CD4-positive, alpha-beta T cell treated with Interleukin-21 for 1 hour (primary cell): ENCODE measurements around the gene EML4.
"Not testable (repeated sequence)": the region's sequence is repeated elsewhere in the genome, so short reads cannot be mapped to it uniquely, and the experiment has no call there.

Experiments used
- DNase-seq: peaks from one replicate; pipeline ENCODE4 v3.0.0-alpha.2; 2020

The EML4 gene

GRCh38 chr2:42173467-42173866 lies 4.3 kb downstream of the EML4 start:
- DNase-seq: not testable (repeated sequence)

GRCh38 chr2:42176992-42177738 lies 8.0 kb downstream of the EML4 start:
- no peak for DNase-seq

GRCh38 chr2:42178335-42178734 lies 9.2 kb downstream of the EML4 start:
- no peak for DNase-seq

DNA sequence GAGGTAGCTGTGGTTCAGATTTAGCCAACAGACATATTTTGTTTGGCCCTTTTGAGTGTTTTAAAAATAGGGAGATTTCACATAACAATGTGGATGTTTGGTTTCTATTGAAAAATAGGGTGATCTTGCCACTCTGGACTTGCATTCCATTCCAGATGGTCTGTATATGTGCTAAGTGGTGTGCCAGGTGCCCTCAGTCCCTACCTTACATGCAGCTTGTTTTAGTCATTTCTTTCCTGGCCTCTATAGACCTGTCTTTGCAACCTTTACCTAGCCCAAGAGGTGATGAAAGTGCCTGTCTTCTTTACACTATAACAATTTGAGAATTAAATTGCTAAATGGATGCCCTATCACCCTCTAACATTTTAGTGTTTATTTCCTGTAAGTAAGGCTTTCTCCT lies 11.1 kb downstream of the EML4 start:
- DNase-seq: no peak

- DNase-seq: no peak
Observed at GRCh38 chr2:42182654-42183308, 13.6 kb downstream of the EML4 start.

DNA sequence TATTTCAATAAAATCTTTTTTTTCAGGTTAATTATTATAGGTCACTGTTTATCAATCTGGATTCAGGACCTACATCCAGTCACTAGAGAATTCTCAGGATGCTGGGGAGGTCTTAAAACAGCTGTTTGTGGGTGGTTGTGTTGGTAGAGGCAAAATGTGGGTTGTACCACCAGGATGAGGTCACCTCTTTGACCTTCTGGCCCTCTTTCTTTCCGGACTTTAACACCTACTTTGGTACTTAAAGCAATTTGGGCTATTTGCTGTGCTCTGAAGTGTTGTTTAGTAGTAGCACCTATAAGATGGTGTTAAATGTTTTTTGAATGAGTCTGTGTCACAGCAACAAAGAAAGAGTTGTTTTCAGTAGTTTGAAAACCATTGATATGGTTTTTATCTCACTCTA lies 14.6 kb downstream of the EML4 start:
- DNase-seq: peak; percentile 33

GRCh38 chr2:42184346-42184745 lies 15.2 kb downstream of the EML4 start:
- no peak for DNase-seq

GRCh38 chr2:42185220-42185921 lies 16.2 kb downstream of the EML4 start:
- DNase-seq: no peak

- DNase-seq: no peak
Observed at GRCh38 chr2:42186366-42186765, 17.2 kb downstream of the EML4 start.

- DNase-seq: no peak
Observed at GRCh38 chr2:42186945-42187632, 17.9 kb downstream of the EML4 start.

GRCh38 chr2:42187886-42188285 lies 18.7 kb downstream of the EML4 start:
- DNase-seq: no peak

DNA sequence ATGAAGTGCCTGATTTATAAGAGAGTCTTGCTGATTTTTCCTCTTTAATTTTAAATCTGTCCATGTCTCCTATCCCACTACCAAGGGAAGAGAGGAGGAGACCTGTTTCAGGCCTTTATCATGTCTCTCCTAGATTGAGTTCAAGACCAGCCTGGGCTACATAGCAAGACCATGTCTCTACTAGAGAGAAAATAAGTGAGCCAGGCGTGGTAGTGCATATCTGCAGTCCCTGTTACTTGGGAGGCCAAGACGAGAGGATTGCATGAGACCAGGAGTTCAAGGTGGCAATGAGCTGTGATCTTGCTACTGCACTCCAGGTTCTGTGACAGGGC lies 20.0 kb downstream of the EML4 start:
- no peak for DNase-seq

DNA sequence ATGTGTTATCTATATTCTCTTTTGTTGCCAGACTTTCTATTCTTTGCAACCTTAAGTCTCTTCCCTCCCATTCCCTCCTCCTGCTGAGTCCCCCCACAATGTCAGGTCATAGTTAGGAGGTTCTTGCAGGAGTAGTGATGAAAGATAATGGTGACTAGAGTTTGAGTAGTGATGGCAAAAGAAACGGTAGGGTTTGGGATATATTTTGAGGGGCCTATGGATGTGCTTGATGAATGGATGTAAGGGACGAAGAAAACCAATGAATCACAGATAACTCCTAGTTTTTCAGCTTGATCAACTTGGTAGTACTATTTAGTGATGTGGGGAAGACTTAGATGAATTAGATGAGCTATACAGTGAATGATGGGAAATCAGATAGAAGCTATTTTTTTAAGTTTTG lies 21.0 kb downstream of the EML4 start:
- no peak for DNase-seq

DNA sequence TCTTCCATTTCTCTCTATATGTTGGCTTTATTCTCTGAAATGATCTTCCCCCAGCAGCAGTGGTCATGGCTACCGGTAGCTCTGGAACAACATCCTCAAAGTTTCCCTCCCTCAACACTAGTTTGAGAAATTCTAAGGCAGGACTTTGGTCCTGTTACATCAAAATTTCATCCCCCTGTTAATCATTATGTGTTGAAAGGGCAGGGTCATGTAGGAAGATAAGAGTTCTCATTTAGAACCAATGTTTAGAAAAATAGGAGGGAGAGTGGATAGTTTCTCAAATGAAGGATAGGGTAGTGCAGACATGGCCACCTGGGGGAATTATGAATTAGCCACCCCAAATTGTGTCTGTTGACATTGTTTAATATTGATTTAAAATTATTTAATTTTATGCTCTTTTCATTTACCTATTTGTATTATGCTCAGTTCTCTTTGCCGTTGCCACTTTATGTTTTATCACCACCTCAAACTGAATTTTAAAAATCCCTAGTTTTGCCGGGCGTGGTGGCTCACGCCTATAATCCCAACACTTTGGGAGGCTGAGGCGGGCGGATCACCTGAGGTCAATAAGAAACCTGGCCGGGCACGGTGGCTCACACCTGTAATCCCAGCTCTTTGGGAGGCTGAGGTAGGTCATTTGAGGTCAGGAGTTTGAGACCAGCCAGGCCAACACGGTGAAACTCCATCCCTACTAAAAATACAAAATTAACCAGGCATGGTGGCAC lies 22.3 kb downstream of the EML4 start:
- DNase-seq: no peak

- DNase-seq: no peak
Observed at GRCh38 chr2:42192010-42192373, 22.8 kb downstream of the EML4 start.

DNA sequence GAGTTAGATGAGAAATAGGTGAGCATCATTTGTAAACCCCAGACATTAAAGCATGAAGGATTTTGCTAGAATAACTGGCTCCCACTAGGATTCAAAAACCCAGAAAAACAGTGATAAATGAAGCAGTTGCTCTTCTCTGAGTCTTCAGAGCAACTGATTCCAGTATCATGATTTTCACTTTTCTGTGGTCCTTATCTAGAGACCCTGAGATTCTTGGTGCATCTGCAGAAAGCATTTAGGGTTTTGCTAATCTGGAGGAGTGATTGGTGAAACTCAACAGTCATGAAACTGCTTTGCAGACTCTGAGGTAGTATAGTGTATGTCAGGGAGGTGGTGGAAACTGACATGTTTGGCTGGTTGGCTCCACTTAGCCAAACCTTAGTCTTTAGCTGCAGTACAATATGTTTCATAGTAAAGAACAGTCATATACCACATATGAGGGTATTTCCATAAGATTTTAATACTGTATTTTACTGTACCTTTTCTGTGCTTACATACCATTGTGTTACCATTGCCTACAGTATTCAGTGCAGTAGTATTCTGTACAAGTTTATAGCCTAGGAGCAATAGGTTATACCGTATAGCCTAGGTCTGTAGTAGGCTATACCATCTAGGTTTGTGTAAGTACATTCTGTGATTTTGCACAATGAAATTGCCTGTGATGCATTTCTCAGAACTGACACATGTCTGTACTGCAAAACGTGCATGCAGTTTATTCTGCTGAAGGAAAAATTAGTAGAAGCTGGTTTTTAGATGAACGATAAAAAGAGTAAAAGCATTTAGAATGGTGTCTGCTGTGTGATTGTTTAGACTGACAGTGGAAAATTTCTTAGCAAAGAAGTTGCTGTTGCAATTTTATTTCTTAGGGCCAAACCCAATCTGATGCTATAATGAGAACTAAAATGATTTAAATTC lies 23.8 kb downstream of the EML4 start:
- DNase-seq: no peak

GRCh38 chr2:42193722-42194187 lies 24.6 kb downstream of the EML4 start:
- no peak for DNase-seq

GRCh38 chr2:42194428-42194827 lies 25.3 kb downstream of the EML4 start:
- DNase-seq: no peak

- DNase-seq: no peak
Observed at GRCh38 chr2:42195559-42195958, 26.4 kb downstream of the EML4 start.

DNA sequence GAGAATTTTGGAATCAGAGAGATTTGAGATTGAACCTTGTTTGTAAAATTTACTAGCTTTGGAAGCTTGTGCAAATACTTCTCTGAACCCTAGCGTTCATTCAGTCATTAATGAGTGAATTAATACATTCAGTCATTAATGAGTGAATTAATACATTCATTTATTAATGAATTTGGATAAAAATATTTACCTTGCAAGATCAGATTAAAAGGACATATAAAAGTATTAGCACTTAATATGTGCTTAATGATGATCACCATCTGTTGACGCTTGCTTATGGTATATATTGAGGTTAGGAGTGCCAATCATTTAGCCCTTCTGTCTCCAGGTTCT lies 26.9 kb downstream of the EML4 start:
- no peak for DNase-seq

DNA sequence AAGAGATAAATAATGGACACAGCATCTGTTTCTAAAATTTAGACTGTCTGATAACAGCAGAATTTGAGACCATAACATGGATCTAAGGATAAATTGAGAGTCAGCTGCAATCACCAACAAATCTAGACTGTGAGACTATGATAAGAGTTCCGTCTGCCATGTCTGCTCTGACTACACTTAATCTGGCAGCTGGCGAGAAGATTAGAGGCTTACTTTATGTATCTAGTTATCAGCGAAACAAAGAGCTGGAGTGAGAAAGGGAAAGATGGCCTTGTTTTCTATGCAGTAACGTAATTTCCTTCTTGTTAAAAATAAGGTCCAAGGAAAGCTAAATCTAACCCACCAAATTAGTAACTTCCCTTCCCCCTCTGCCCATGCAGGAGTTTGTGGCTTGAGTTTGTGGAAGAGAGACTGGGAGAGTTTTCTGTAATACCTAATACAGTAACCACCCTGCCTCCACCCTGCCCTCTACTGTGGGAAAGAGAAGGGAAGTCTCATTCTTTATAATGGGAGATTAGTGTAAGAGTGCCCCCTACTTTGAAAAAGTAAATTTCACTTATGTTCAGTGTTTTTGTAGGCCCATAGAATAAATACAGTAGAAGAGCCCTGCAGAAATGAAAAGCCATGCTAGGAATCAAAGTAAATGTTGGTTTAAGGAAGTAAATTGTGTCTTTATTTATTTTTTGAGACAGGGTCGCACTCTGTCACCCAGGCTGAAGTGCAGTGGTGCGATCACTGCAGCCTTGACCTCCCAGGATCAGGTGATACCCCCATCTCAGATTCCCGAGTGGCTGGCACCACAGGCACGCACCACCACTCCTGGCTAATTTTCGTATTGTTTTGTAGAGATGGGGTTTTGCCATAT lies 27.5 kb downstream of the EML4 start:
- peak; percentile 73 for DNase-seq
